ENCODE data around the gene BIVM.

The BIVM gene

GRCh38 chr13:102848956-102849355, 50.0 kb downstream of the BIVM start:
- peak overlapping the region; percentile 12 for H3K27ac ChIP-seq (ENCODE audit: low read depth, low read length)
- H3K4me3 ChIP-seq (ENCODE audit: low read depth in 1 of 5, low read length in 5 of 5), result no peak overlapping the region
- no peaks in the 10 kb centered on the region for H3K9me3 ChIP-seq (ENCODE audit: control insufficient read depth in 5 of 5, low read length in 5 of 5)
- peak overlapping the region in 1 of 5 donors; percentile 19 for H3K9ac ChIP-seq (ENCODE audit: low read length in 5 of 5)
- H3K27me3 ChIP-seq (ENCODE audit: control insufficient read depth in 5 of 5, insufficient read depth in 4 of 5, low read length in 5 of 5), result no peaks in the 10 kb centered on the region
- H3K36me3 ChIP-seq (ENCODE audit: control insufficient read depth in 5 of 5, insufficient read depth in 5 of 5, low read length in 5 of 5), result peaks cover 5 to 13% (median 10%) of the 10 kb centered on the region in 5 donors
- peaks cover 4 to 29% (median 26%) of the 10 kb centered on the region in 5 donors for H3K4me1 ChIP-seq (ENCODE audit: control insufficient read depth in 5 of 5, insufficient read depth in 5 of 5, low read length in 5 of 5)

GRCh38 chr13:102852556-102852955, 53.6 kb downstream of the BIVM start:
- Histone ChIP-seq H3K27me3 (ENCODE audit: control insufficient read depth in 5 of 5, insufficient read depth in 4 of 5, low read length in 5 of 5) (no peaks in the 10 kb centered on the region), H3K4me3 (ENCODE audit: low read depth in 1 of 5, low read length in 5 of 5) (no peak overlapping the region), H3K9me3 (ENCODE audit: control insufficient read depth in 5 of 5, low read length in 5 of 5) (no peaks in the 10 kb centered on the region), H3K4me1 (ENCODE audit: control insufficient read depth in 5 of 5, insufficient read depth in 5 of 5, low read length in 5 of 5) (peaks cover 0 to 16% (median 8%) of the 10 kb centered on the region in 5 donors), H3K9ac (ENCODE audit: low read length in 5 of 5) (no peak overlapping the region), H3K36me3 (ENCODE audit: control insufficient read depth in 5 of 5, insufficient read depth in 5 of 5, low read length in 5 of 5) (peaks cover 35 to 46% (median 38%) of the 10 kb centered on the region in 5 donors), H3K27ac (ENCODE audit: low read depth, low read length) (no peak overlapping the region)

- Histone ChIP-seq H3K4me1 (ENCODE audit: control insufficient read depth in 5 of 5, insufficient read depth in 5 of 5, low read length in 5 of 5) (peaks cover 0 to 9% (median 0%) of the 10 kb centered on the region in 5 donors), H3K27ac (ENCODE audit: low read depth, low read length) (no peak overlapping the region), H3K4me3 (ENCODE audit: low read depth in 1 of 5, low read length in 5 of 5) (no peak overlapping the region), H3K9ac (ENCODE audit: low read length in 5 of 5) (no peak overlapping the region), H3K27me3 (ENCODE audit: control insufficient read depth in 5 of 5, insufficient read depth in 4 of 5, low read length in 5 of 5) (no peaks in the 10 kb centered on the region), H3K36me3 (ENCODE audit: control insufficient read depth in 5 of 5, insufficient read depth in 5 of 5, low read length in 5 of 5) (peaks cover 56 to 67% (median 59%) of the 10 kb centered on the region in 5 donors), H3K9me3 (ENCODE audit: control insufficient read depth in 5 of 5, low read length in 5 of 5) (no peaks in the 10 kb centered on the region)
Measured at GRCh38 chr13:102854675-102855074, 55.8 kb downstream of the BIVM start.

GRCh38 chr13:102856557-102856956, 57.6 kb downstream of the BIVM start:
- Histone ChIP-seq H3K27me3 (ENCODE audit: control insufficient read depth in 5 of 5, insufficient read depth in 4 of 5, low read length in 5 of 5) (no peaks in the 10 kb centered on the region), H3K4me3 (ENCODE audit: low read depth in 1 of 5, low read length in 5 of 5) (no peak overlapping the region), H3K36me3 (ENCODE audit: control insufficient read depth in 5 of 5, insufficient read depth in 5 of 5, low read length in 5 of 5) (peaks cover 70 to 82% (median 75%) of the 10 kb centered on the region in 5 donors), H3K9me3 (ENCODE audit: control insufficient read depth in 5 of 5, low read length in 5 of 5) (no peaks in the 10 kb centered on the region), H3K4me1 (ENCODE audit: control insufficient read depth in 5 of 5, insufficient read depth in 5 of 5, low read length in 5 of 5) (peaks cover 0 to 6% (median 0%) of the 10 kb centered on the region in 5 donors), H3K27ac (ENCODE audit: low read depth, low read length) (no peak overlapping the region), H3K9ac (ENCODE audit: low read length in 5 of 5) (no peak overlapping the region)

GRCh38 chr13:102862624-102863210, 63.8 kb downstream of the BIVM start:
- H3K27me3 ChIP-seq (ENCODE audit: control insufficient read depth in 5 of 5, insufficient read depth in 4 of 5, low read length in 5 of 5), result no peaks in the 10 kb centered on the region
- H3K36me3 ChIP-seq (ENCODE audit: control insufficient read depth in 5 of 5, insufficient read depth in 5 of 5, low read length in 5 of 5), result peaks cover 64 to 98% (median 93%) of the 10 kb centered on the region in 5 donors
- no peak overlapping the region for H3K4me3 ChIP-seq (ENCODE audit: low read depth in 1 of 5, low read length in 5 of 5)
- peaks cover 0 to 7% (median 3%) of the 10 kb centered on the region in 5 donors for H3K4me1 ChIP-seq (ENCODE audit: control insufficient read depth in 5 of 5, insufficient read depth in 5 of 5, low read length in 5 of 5)
- no peak overlapping the region for H3K9ac ChIP-seq (ENCODE audit: low read length in 5 of 5)
- H3K9me3 ChIP-seq (ENCODE audit: control insufficient read depth in 5 of 5, low read length in 5 of 5), result no peaks in the 10 kb centered on the region
- H3K27ac ChIP-seq (ENCODE audit: low read depth, low read length), result no peak overlapping the region

- peaks cover 0 to 12% (median 3%) of the 10 kb centered on the region in 5 donors for H3K4me1 ChIP-seq (ENCODE audit: control insufficient read depth in 5 of 5, insufficient read depth in 5 of 5, low read length in 5 of 5)
- H3K9ac ChIP-seq (ENCODE audit: low read length in 5 of 5), result no peak overlapping the region
- no peaks in the 10 kb centered on the region for H3K27me3 ChIP-seq (ENCODE audit: control insufficient read depth in 5 of 5, insufficient read depth in 4 of 5, low read length in 5 of 5)
- no peak overlapping the region for H3K27ac ChIP-seq (ENCODE audit: low read depth, low read length)
- H3K4me3 ChIP-seq (ENCODE audit: low read depth in 1 of 5, low read length in 5 of 5), result no peak overlapping the region
- H3K36me3 ChIP-seq (ENCODE audit: control insufficient read depth in 5 of 5, insufficient read depth in 5 of 5, low read length in 5 of 5), result peaks cover 64 to 95% (median 90%) of the 10 kb centered on the region in 5 donors
- no peaks in the 10 kb centered on the region for H3K9me3 ChIP-seq (ENCODE audit: control insufficient read depth in 5 of 5, low read length in 5 of 5)
Measured at GRCh38 chr13:102863590-102863989, 64.7 kb downstream of the BIVM start.

GRCh38 chr13:102868366-102868936, 69.5 kb downstream of the BIVM start:
- H3K4me3 ChIP-seq (ENCODE audit: low read depth in 1 of 5, low read length in 5 of 5), result no peak overlapping the region
- H3K27me3 ChIP-seq (ENCODE audit: control insufficient read depth in 5 of 5, insufficient read depth in 4 of 5, low read length in 5 of 5), result no peaks in the 10 kb centered on the region
- H3K27ac ChIP-seq (ENCODE audit: low read depth, low read length), result no peak overlapping the region
- H3K4me1 ChIP-seq (ENCODE audit: control insufficient read depth in 5 of 5, insufficient read depth in 5 of 5, low read length in 5 of 5), result peaks cover 0 to 19% (median 9%) of the 10 kb centered on the region in 5 donors
- H3K9ac ChIP-seq (ENCODE audit: low read length in 5 of 5), result peak overlapping the region in 1 of 5 donors; percentile 41
- peaks cover 38 to 85% (median 73%) of the 10 kb centered on the region in 5 donors for H3K36me3 ChIP-seq (ENCODE audit: control insufficient read depth in 5 of 5, insufficient read depth in 5 of 5, low read length in 5 of 5)
- H3K9me3 ChIP-seq (ENCODE audit: control insufficient read depth in 5 of 5, low read length in 5 of 5), result no peaks in the 10 kb centered on the region

GRCh38 chr13:102869948-102870676, 71.2 kb downstream of the BIVM start:
- Histone ChIP-seq H3K36me3 (ENCODE audit: control insufficient read depth in 5 of 5, insufficient read depth in 5 of 5, low read length in 5 of 5) (peaks cover 47 to 83% (median 67%) of the 10 kb centered on the region in 5 donors), H3K9ac (ENCODE audit: low read length in 5 of 5) (peak overlapping the region in 2 of 5 donors; percentile 26 to 46)

GRCh38 chr13:102870677-102871415, 71.9 kb downstream of the BIVM start:
- no peak overlapping the region for H3K27ac ChIP-seq (ENCODE audit: low read depth, low read length)
- no peaks in the 10 kb centered on the region for H3K27me3 ChIP-seq (ENCODE audit: control insufficient read depth in 5 of 5, insufficient read depth in 4 of 5, low read length in 5 of 5)
- no peaks in the 10 kb centered on the region for H3K9me3 ChIP-seq (ENCODE audit: control insufficient read depth in 5 of 5, low read length in 5 of 5)
- peaks cover 52 to 83% (median 68%) of the 10 kb centered on the region in 5 donors for H3K36me3 ChIP-seq (ENCODE audit: control insufficient read depth in 5 of 5, insufficient read depth in 5 of 5, low read length in 5 of 5)
- peaks cover 0 to 14% (median 9%) of the 10 kb centered on the region in 5 donors for H3K4me1 ChIP-seq (ENCODE audit: control insufficient read depth in 5 of 5, insufficient read depth in 5 of 5, low read length in 5 of 5)
- no peak overlapping the region for H3K9ac ChIP-seq (ENCODE audit: low read length in 5 of 5)
- no peak overlapping the region for H3K4me3 ChIP-seq (ENCODE audit: low read depth in 1 of 5, low read length in 5 of 5)

More at GRCh38 chr13:102869948-102870676, 71.2 kb downstream of the BIVM start:
- Histone ChIP-seq H3K27ac (ENCODE audit: low read depth, low read length) (no peak overlapping the region), H3K4me3 (ENCODE audit: low read depth in 1 of 5, low read length in 5 of 5) (no peak overlapping the region), H3K9me3 (ENCODE audit: control insufficient read depth in 5 of 5, low read length in 5 of 5) (no peaks in the 10 kb centered on the region), H3K4me1 (ENCODE audit: control insufficient read depth in 5 of 5, insufficient read depth in 5 of 5, low read length in 5 of 5) (peaks cover 0 to 14% (median 9%) of the 10 kb centered on the region in 5 donors), H3K27me3 (ENCODE audit: control insufficient read depth in 5 of 5, insufficient read depth in 4 of 5, low read length in 5 of 5) (no peaks in the 10 kb centered on the region)
